GF-D8 (cell line): ENCODE results near the gene CCL28.
"Not testable (repeated sequence)": the region's sequence is repeated elsewhere in the genome, so short reads cannot be mapped to it uniquely, and the experiment has no call there.

ENCODE experiments used
- DNase-seq: peaks from one replicate; lab custom pipeline; 2025; lab: John Stamatoyannopoulos, UW

CCL28 gene, protein sequence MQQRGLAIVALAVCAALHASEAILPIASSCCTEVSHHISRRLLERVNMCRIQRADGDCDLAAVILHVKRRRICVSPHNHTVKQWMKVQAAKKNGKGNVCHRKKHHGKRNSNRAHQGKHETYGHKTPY

DNA sequence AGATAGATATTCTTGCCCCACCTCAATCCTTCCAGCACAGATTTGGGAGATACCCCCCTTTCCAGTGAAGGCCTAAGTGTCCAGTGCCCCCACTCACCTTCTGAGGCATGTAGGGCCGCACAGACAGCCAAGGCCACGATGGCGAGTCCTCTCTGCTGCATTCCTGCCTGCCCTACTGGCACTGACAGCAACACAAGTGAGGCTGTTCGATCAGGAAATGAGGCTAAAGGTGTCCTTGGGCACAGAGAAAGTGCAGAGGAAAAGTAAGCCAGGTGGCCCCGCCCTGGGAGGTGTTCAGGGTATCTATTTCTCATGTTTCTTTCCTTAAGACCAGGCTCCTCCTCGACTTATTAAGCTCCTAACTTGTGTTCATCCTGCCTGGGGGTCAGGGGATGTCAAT is at the start of gene CCL28:
CCL28 (minus strand) TSS at position 236 of the 400 bp plus-strand sequence; CDS start at position 161, 75 bp downstream.
- DNase-seq: no peak

DNA sequence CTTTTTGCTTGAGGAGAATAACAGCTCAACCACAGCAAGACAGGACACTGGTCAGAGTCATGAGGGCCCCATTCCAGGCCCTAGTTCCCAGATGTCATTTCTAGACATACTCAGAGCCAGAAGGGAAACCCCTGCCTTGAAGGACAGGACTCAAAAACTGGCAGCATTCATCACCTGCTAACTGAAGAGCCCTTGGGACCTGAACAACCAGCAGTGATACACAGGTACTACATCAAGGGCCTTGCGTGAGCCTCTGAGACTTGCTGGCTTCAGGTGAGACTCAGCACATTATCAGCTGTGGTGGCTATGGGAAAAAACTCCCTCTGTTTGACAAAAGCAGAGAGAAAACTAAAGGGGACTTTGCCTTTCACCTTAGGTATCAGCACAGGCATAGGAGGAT is 48.9 kb upstream of the CCL28 start:
- no peak for DNase-seq

DNA sequence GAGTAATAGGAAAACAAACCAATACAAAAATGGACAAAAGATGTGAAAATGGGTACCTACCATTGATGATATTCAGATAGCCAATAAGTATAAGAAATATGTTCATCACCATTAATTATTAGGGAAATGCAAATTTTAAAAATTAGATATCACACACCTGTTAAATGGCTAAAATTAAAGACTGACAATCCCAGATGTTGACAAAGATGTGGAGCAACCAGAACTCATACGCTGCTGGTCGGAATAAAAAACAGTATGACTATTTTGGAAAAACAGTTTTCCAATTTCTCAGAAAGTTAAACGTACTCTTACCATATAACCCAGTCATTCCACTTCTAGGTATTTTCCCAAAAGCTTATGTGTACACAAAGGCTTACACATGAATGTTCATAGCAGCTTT is 44.4 kb upstream of the CCL28 start:
- no peak for DNase-seq

DNA sequence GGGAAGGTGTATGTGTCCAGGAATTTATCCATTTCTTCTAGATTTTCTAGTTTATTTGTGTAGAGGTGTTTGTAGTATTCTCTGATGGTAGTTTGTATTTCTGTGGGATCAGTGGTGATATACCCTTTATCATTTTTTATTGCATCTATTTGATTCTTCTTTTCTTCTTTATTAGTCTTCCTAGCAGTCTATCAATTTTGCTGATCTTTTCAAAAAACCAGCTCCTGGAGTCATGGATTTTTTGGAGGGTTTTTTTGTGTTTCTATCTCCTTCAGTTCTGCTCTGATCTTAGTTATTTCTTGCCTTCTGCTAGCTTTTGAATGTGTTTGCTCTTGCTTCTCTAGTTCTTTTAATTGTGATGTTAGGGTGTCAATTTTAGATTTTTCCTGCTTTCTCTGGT is 29.4 kb upstream of the CCL28 start:
- DNase-seq: not testable (repeated sequence)

DNA sequence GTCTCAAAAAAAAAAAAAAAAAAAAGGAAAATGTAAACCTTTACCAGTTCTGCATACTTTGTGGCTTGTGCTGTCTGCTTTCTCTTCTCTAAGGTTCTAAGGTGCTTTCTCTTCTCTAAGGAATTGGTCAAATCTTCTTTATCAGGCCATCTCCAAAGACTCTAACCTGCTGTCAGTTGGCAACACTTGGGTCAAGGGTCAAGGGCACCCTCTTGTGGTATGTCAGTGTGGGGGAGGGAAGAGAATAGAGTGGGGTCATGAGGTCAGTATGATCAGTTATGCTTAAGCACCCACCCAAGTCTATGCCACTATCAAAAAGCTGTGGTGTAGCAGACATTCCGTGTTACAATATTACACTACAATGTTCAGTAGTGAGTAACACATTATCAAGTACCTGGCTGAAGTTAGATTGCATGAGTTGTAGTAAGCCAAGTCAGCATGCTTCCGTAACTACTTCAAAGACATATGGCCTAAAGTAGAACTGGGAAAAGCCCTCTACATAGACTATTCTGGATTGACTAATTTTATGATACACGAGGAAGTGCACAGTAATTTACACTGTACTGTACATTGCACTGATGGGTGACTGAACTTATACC is 25.0 kb upstream of the CCL28 start:
- DNase-seq: no peak

DNA sequence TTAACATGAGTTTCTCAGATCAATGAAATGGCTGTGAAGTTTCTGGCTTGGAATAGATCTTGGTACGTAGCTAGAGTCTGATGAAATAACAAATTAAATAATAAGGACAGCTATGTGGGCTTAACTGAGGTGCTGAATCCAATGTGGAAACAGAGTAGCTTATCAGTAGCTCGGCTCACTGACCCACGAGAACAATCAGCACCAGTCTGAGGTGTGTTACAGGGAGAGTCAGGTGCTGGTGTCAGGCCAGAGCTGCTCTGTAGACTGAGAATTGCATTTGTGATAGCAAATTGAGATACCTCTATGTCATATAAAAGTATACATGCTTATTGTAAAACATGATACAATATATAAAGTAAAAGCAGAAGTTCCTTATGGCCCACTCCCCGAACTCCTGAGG is 21.2 kb upstream of the CCL28 start:
- no peak for DNase-seq

DNA sequence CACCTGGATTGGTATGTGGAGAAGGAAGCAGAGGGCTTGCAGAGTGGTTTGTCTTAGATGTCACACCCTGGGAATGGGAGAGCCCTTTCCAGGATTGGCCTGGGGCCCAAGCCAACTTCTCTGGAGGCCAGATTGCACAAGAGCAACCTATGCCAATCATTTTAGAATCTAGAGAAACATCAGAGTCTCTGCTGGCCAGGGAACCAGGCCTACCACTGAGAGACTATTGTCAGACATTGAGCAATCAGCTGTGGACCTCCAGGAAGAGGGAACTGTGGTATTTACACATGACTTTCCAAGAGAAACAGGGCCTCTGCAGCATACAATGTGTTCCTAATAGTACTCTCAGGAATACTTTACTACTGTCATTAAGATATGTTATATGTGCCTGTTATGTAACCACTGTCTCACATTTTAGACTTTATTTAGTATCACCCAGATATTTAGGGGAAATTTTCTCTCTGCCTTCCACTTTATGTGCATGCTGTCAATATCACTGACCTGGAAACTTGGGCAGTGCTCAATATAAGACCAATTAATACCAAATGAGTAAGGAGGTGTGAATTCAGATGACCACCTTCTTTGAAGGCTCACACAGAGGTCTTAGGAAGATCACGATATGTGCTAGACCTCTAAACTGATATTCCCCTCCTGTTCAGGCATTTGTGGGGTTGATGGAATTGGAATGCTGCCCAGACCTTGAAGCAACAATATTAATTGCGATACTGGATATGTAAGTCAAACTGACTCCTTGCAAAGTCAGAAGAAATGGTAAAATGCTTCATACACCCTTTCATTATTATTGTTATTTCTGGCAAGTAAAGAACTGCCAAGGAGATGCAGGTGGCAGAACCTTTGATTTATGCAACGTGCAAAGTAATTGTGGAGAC is 20.5 kb upstream of the CCL28 start:
- DNase-seq: no peak

DNA sequence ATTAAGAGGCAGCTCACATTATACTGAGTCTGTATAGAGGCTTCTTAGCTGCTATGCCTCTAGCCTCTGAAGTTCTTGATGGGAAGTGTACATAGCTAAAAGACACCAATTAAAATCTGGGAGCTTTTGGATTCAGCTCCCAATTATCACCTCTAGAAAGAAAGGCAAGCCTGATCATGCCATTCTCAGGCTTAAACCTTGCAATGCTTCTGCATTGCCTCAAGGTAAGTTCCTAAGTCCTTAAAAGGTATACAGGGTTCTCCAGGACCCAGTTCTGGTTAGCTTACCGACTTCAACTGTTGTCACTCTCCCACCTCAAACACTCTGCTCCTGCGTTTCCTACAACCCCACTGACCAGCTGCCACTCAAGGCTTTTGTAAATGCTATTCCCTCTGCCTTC is 17.5 kb upstream of the CCL28 start:
- DNase-seq: no peak

DNA sequence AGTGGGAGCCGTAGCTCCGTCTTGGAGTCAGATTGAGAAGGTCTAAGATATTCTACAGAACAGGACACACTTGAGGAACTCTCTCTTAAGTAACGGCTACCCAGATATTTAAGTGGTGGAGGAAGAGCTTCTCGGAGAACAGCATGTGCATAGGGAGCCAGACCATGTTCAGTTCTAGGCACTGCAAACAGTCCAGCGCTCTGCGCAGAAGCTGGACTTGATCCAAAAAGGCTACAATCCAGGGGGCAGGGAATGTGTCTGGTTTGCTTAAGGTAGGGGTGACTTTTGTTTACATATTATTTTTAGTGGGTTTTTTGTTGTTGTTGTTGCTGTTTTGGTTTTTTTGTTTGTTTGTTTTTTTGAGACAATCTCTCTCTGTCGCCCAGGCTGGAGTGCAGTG is 16.8 kb upstream of the CCL28 start:
- no peak for DNase-seq

DNA sequence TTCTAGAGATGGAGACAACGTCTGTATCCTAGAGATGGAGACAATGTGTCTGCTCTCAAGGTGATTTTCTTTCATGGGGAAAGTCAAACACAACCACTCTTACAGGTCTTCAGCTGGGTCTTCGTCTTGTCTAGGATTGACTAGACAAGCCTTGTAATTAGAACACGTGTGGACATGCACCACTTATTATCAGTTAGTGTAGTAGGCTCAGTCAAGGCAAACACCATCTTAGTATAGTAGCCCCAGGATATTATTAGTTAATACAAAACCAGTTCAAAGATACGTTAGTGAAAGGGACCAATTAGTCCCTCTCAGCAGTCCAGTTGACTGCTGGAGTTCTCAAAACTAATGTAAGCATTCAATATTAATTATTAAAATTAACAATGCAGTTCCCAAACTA is 15.1 kb upstream of the CCL28 start:
- no peak for DNase-seq

DNA sequence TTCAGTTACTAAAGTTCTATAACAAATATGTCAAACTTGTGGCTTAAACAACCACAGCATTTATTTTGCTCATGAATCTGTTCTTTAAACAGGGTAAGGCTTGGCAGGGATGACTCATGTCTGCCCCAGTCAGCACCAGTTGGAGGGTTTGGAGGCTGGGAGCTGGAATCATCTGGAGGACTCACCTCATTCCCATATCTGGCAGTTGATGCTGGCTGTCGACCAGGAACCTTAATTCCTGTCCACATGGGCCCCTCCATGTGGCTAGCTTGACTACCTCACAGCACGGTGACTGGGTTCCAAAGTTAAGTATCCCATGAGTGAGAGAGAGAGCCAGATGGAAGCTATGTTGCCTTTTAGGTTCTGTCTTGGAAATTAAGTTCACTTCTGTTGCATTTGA is 13.8 kb upstream of the CCL28 start:
- DNase-seq: no peak

DNA sequence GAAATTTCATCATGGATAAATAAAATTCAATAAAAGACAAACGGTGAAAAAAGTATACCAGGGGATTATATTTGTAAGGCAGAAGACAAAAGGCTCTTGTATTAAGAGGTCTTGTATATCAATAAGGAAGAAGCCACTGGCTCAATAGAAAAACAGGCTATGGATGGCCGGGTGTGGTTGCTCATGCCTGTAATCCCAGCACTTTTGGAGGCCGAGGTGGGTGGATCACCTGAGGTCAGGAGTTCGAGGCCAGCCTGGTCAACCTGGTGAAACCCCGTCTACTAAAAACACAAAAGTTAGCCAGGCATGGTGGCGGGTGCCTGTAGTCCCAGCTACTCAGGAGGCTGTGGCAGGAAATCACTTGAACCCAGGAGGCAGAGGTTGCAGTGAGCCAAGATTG is 10.9 kb upstream of the CCL28 start:
- DNase-seq: not testable (repeated sequence)

DNA sequence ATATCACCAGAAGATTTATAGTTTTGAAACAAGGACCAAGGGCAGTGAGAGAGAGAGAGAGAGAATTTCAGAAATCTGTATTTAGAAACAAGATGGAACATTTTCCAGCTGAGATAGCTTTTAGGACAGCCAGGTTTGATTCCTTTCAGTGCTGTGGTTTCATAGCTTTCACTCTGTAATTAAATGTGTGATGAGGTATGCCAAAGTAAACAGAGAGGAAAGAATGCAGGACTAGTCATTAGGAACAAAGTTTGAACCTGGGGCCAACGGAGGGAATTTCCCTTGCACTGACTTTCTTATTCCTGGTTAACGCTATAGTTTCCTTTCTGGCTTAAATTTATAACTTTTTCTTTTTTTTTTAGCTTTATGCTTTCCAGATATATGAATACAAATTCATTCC is 10.0 kb upstream of the CCL28 start:
- no peak for DNase-seq

DNA sequence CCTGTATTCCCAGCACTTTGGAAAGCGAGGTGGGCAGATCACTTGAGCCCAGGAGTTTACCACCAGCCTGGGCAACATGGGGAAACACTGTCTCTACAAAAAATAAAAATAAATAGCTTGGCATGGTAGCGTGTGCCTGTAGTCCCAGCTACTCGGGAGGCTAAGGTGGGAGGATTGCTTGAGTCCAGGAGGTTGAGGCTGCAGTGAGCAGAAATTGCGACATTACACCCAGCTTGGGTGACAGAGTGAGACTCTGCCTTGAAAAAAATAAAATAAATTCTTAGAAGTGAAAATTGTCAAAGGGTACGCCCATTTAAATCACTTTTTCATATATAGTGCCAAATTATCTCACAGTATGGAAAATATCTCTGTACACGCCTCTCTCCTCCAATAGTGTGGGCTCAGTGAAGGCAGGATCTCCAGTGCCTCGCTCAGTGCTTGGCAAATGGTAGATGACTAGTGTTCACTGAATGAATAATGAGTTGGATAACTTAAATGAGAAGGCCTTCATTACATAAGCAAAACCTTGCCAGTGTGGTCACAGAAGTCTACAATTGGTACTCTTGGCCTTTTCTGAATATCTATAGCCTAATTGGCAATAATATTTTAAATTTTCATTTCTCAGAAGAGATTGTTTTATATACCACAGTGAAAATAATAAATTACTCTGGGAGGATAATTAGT is 9.4 kb upstream of the CCL28 start:
- DNase-seq: no peak

DNA sequence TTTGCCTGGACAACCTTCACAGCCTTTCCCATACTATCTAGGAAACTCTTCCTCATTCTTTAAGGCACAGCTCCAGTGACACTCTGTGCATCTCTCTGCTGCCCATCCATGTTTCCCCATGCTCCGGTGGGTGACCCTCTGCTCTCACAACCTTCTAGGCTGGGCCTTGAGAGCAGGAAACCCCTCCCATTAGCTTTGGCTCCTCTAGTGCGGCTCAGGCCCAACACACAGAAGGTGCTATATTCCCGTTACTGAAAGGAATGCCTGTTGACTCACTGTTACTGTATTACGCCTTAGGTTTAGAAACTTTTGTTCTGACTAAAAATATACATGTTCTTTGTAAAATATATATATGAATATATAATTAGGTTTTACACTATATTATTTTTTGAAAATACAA is 8.1 kb upstream of the CCL28 start:
- DNase-seq: no peak

DNA sequence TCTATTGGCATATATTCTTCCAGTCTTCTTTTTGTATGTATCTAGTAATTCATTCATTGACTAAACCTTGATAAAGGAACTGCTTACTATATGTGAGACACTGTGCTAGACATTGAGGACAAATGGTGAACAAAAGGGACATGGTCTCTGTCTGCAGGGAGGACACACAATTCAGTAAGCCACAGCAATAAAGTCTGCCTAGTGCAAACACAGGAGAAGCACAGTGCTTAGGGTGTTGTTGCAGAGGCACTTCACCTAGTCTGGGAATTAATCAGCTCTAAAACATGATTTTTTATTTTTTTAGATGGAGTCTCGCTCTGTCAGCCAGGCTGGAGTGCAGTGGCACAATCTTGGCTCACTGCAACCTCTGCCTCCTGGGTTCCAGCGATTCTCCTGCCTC is 6.4 kb upstream of the CCL28 start:
- DNase-seq: no peak

DNA sequence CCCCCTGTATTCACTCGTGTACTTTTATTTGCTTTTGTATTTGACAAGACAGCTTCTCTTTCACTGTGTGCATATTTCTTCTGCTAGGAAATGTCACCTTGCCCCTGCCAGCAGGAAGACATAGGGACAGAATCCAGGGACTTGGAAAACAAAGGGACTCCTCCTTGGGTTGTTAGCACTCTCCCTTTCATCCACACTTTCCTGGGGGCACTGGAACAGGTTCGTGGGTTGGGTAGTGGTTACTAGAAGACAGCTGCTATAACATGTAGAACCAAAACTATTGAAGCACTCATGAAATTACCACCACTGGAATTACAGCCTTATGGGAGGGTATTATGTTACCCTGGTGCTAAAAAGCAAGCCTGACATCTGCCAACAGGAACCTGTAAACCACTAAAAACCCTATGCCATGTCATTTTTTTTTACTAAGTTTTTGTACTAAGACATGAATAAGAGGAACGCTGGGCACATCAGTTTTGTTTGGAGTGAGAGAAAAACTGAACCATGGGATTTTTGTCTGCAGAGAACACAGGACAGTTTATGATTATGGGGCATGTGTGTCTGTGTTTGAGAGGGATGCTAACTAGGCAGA is 4.7 kb upstream of the CCL28 start:
- no peak for DNase-seq

DNA sequence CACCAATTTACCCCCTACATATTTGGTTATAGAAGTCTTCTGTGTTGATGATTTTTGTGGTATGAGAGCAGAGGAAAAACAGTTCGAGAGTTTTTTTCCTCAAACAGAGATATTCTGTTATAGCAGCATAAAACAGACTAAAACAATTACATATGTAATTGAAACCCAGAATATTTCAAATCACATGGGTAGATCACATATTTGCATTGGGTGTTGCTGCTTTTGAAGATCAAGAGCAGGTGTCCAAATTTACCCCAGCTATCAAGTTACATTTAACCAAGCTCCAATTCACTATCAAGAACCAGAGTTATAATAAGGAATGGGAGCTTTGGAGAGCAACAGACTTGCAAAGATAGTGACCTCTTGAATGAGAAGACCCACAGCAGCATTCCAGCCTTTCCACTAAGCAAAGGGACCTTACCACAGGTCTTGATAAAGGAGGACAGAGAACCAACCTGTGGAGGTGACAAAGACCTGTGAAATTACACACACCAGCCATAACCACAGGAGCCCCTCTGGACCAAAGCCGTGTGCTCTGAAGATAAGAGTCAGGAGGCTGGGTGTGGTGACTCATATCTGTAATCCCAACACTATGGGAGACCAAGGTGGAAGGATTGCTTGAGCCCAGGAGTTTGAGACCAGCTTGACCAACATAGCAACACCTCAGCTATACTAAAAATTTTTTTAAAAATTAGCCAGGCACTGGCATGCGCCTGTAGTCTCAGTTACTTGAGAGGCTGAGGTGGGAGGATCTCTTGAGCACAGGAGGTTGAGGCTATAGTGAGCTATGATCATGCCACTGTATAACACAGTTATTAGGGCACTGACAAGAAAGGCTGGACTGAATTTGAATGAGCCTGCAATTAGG is 4.0 kb upstream of the CCL28 start:
- DNase-seq: no peak

DNA sequence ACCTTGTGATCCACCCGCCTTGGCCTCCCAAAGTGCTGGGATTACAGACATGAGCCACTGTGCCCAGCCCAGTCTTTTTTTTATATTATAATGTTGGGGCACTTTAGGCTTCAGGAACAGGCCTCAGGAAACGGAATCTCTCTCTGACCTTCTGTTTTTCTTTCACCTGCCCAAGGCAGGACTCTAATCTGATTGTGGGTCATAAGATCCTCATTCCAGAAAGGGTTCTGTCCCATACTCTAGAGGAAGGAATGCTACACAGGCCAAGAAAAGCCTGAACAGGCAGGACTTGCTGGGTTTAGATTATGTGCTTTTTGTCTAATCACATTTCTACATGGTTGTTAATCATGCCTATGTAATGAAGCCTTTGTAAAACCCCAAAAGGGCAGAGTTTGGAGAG is 1.8 kb upstream of the CCL28 start:
- no peak for DNase-seq

DNA sequence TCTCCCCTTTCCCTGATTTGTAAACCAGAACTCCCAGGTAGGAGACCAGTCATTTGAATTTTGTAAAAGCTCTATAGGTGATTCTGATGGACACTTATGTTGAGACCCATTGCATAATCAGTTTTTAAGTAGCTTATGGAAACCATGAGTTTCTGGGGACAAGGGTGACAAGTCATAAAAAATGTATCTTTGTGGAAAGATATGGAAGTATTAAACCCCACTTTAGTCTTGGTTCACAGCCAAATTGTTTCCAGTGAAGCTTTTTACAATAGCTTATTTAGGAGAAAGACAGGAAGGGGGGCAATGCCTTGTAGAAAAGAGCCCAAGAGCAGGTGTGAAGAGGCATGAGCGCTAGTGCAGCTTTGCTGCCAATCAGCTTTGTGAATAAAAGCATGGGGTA is 453 bp upstream of the CCL28 start:
- DNase-seq: no peak

DNA sequence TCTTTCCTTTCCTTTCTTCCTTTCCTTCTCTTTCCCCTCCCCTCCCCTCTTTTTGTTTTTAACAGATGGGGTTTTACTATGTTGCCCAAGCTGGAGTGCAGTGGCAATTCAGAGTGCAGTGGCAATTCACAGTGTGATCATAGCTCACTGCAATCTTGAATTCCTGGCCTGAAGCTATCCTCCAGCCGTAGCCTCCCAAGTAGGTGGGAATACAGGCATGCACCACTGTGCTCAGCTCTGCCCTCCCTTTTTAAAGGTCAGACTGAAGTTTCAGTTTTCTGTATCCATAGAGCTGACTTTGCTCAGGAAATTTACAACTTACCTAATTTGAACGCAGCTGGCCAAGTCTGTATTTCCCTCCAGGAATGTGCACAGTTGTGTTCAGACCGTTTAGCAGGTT is 696 bp downstream of the CCL28 start:
- no peak for DNase-seq

DNA sequence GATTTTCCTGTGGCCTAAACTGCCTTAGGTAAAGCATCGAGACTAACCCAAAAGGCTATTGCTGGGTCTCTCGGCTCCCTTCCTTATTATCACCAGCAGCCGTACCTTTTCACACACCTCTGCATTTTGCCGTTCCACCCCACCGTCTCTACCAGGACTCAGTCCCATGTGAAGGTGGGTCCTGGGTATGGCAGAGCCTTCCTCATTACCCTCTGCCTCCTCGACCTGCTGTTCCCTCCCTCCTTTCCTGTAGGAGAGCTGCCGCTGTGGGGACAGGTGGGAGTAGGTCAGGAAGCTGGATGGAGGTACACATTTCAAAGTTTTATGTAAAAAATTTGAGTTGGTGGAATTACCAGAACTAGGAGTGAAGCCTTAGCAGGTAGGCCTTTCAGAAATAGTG is 1.8 kb downstream of the CCL28 start:
- DNase-seq: no peak
